ENCODE measurements around the gene TRPT1.

The TRPT1 gene

DNA sequence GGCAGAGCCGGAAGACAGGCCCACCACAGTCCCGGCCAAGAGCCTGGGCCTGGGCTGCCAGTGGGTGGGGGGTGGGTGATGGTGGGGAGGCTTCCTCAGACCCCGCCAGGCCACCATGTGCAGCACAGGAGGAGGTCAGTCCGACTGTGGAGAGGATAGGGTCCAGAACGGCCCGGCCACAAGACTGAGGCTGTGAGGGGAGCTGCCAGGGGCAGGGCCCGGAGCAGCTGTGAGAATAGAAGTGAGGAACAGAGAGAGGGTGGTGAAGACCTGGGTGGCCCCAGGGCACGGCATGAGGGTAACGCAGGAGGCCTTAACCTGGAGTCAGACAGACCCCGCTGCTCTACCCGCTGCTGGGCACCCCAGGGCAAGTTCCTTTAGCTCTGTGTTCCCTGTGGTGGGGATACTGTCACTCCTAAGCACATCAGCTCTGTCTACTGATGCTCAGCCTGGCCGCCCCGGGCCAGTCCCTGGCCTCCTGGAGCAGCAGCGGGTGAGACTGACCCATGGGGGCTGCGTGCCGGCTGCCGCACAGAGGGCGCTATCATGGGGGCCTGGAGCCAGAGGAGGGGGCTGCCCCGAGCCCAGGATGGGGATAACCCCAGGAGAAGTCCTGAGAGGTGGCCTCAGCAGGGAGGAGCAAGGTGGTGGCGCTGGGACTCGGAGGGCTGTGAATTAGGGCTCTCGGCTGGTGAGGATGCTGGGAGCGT lies 17.7 kb downstream of the TRPT1 start:
- peak overlapping the region; percentile 92 for H3K4me3 Mint-ChIP-seq
- H3K9me3 Mint-ChIP-seq, result no peaks in the 10 kb centered on the region
- peaks cover 83% of the 10 kb centered on the region for H3K4me1 Mint-ChIP-seq (ENCODE audit: low read depth)
- no peaks in the 10 kb centered on the region for H3K27me3 Mint-ChIP-seq
- H3K36me3 Mint-ChIP-seq (ENCODE audit: low read depth), result peaks cover 85% of the 10 kb centered on the region
- intact Hi-C loops (cut with micrococcal nuclease), result no loop called here
- H3K27ac Mint-ChIP-seq, result peak overlapping the region; percentile 91

DNA sequence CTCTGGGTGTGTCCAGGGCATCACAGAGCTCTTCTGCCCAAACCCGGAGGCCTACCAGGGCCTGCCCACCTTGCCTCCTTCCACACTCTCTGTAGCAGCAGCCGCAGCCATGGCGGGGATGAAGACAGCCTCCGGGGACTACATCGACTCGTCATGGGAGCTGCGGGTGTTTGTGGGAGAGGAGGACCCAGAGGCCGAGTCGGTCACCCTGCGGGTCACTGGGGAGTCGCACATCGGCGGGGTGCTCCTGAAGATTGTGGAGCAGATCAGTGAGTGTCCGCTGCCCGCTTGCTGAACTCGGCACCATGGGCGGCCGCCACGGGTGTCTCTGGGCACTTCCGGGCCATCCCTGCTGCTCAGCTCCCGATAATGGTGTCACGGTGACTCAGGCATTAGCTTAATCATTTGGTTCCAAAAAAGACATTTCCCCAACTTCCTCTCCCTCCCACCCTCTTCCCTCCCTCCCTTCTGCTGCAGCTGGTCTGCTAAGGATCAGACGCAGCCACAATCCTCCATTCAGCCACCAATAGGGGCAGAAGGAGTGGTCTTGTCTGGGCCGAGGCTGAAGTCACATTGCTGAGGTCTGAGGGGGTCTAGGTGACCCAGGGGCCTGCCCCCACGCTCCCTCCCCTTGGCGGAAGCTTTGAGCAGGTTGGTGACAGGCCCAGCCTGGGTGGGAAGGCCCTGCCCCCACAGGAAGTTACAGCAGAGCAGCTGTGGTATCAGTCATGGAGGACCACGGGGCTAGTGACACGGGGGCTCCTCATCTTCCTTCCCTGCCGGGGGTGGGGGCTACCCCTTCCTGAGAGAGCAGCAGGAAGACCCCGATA lies 18.5 kb downstream of the TRPT1 start:
- Mint-ChIP-seq H3K27me3 (no peaks in the 10 kb centered on the region), H3K9me3 (no peaks in the 10 kb centered on the region), H3K36me3 (ENCODE audit: low read depth) (peaks cover 85% of the 10 kb centered on the region), H3K4me1 (ENCODE audit: low read depth) (peaks cover 84% of the 10 kb centered on the region), H3K27ac (peak overlapping the region; percentile 91), H3K4me3 (peak overlapping the region; percentile 92)
- intact Hi-C loops (cut with micrococcal nuclease), result loop anchor here (2.0 kb wide), 1 partner anchor 61 kb away; no protein-coding TSS in a partner anchor

DNA sequence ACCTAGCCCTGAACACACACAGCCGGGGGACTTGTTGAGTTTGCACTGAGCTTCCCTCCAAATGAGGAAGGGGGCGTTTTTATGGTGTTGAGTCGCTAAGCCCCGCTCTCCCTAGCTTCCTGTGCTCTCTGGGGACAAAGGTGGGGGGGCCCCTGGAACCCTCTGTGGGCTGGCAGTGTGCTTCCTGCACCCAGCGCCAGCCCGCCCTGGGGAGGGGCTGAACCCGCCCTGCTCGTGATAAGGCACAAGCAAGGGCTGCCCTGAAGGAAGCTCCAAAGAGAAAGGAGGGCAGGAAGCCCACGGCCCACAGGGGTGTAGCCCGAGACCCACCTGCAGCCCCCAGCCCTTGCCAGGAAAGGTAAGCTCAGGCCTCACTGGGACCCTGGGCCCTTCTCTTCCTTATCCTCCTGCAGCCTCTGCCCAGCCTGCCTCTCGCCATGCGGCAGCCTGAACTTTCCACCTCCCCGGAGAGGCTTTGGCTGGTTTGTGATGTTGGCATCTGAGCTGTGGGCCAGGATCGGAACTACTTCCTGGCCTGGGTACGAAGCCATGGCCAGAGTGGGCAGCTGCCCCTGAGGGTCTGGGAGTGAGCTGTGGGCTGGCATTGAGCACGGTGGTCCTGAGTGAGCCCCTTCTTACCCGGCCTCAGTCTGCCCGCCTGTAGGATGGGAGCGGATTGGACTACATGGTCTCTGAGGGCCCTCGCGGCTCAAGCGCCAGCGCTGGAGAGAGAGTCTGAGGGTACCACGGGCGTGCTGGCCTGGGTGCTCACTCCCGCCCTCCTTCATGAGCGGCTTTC lies 19.3 kb downstream of the TRPT1 start, which contains the start of gene FERMT3:
TSS of gene FERMT3 (plus strand) at position 265 of the 799 bp plus-strand sequence. CDS start 644 bp downstream, outside the sequence.
- peaks cover 85% of the 10 kb centered on the region for H3K36me3 Mint-ChIP-seq (ENCODE audit: low read depth)
- peaks cover 77% of the 10 kb centered on the region for H3K4me1 Mint-ChIP-seq (ENCODE audit: low read depth)
- intact Hi-C loops (cut with micrococcal nuclease), result loop anchor here (2.0 kb wide), 1 partner anchor 62 kb away; no protein-coding TSS in a partner anchor

DNA sequence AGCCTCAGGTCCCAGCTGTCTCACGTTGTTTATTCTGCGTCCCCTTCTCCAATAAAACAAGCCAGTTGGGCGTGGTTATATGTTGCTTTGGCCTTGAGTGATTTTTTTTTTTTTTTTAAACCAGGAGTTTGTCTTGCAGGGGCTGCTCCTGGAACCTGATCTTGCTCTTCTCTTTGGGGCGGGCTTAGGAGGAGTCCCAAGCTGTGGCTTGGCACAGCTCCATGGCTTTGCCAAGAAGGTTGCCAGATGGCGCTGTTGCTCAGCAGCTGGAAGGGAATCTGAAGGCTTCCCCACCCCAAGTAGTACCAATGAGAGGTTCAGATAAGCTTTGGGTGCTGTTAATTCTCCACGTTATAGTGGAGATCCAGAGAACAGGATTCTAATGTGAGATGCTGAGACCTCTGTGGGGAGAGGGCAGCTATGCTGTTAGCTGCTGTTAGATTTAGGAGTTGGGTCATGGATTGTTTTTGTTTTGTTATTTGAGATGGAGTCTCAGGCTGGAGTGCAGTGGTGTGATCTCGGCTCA lies 21.5 kb downstream of the TRPT1 start:
- H3K27me3 Mint-ChIP-seq, result no peaks in the 10 kb centered on the region
- H3K36me3 Mint-ChIP-seq (ENCODE audit: low read depth), result peaks cover 85% of the 10 kb centered on the region
- no peaks in the 10 kb centered on the region for H3K9me3 Mint-ChIP-seq
- intact Hi-C loops (cut with micrococcal nuclease), result loop anchor here (1.0 kb wide), 1 partner anchor 100 kb away; no protein-coding TSS in a partner anchor
- peaks cover 75% of the 10 kb centered on the region for H3K4me1 Mint-ChIP-seq (ENCODE audit: low read depth)
- H3K4me3 Mint-ChIP-seq, result peak overlapping the region; percentile 8
- H3K27ac Mint-ChIP-seq, result peak overlapping the region; percentile 91

More for the DNA sequence above, 19.3 kb downstream of the TRPT1 start, which contains the start of gene FERMT3:
- peak within 1 kb of the TSS; percentile 91 for H3K27ac Mint-ChIP-seq
- peak within 1 kb of the TSS; percentile 92 for H3K4me3 Mint-ChIP-seq
- H3K27me3 Mint-ChIP-seq, result no peaks in the 10 kb centered on the region
- H3K9me3 Mint-ChIP-seq, result no peaks in the 10 kb centered on the region

DNA sequence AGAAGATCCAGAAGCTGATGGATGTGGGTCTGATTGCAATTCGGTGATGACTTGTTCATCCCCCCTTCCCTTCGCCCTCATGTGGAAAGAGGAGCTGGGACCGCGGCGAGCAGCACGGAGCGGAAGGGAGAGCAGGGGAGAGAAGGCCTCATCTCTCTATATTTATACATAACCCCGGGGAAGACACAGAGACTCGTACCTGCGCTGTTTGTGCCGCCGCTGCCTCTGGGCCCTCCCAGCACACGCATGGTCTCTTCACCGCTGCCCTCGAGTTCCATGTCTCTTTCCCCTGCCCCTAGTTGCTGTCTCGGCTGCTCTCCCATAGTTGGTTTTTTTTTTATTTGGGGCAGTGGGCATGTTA lies 21.9 kb downstream of the TRPT1 start:
- peaks cover 85% of the 10 kb centered on the region for H3K36me3 Mint-ChIP-seq (ENCODE audit: low read depth)
- intact Hi-C loops (cut with micrococcal nuclease), result loop anchor here (1.0 kb wide), 1 partner anchor 100 kb away; no protein-coding TSS in a partner anchor
- H3K4me1 Mint-ChIP-seq (ENCODE audit: low read depth), result peaks cover 70% of the 10 kb centered on the region
- H3K27ac Mint-ChIP-seq, result peak overlapping the region; percentile 91
- no peaks in the 10 kb centered on the region for H3K9me3 Mint-ChIP-seq
- peak overlapping the region; percentile 8 for H3K4me3 Mint-ChIP-seq
- no peaks in the 10 kb centered on the region for H3K27me3 Mint-ChIP-seq

DNA sequence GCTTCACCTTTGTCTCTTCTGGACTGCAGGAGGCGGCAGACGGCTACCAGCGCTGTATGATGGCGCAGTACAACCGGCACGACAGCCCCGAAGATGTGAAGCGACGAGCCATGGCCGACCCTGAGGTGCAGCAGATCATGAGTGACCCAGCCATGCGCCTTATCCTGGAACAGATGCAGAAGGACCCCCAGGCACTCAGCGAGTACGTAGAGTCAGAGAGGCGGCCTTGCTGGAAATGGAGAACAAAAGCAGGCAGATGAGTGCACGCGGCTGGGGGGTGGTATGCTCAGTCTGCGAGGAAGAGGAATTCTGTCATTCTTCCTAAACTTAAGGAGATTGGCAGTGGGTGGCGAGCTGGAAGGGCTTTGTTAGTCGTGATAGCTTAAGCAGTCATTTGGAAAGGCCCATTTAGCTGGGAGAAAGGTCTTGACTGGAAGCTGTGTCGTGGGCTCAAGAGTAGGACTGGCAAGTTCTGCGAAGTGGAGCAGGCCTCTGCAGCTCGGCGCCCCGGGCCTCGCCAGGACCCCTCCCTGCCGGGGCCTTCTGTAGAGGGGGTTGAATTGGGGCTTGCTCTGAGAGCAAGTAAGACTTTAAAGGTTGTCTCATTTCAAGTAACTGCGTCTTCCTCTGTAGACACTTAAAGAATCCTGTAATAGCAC lies 22.4 kb downstream of the TRPT1 start:
- intact Hi-C loops (cut with micrococcal nuclease), result loop anchor here (1.0 kb wide), 1 partner anchor 101 kb away; no protein-coding TSS in a partner anchor
- no peaks in the 10 kb centered on the region for H3K9me3 Mint-ChIP-seq
- peak overlapping the region; percentile 91 for H3K27ac Mint-ChIP-seq
- H3K27me3 Mint-ChIP-seq, result no peaks in the 10 kb centered on the region
- H3K36me3 Mint-ChIP-seq (ENCODE audit: low read depth), result peaks cover 85% of the 10 kb centered on the region
- no peak overlapping the region for H3K4me3 Mint-ChIP-seq
- peaks cover 65% of the 10 kb centered on the region for H3K4me1 Mint-ChIP-seq (ENCODE audit: low read depth)

DNA sequence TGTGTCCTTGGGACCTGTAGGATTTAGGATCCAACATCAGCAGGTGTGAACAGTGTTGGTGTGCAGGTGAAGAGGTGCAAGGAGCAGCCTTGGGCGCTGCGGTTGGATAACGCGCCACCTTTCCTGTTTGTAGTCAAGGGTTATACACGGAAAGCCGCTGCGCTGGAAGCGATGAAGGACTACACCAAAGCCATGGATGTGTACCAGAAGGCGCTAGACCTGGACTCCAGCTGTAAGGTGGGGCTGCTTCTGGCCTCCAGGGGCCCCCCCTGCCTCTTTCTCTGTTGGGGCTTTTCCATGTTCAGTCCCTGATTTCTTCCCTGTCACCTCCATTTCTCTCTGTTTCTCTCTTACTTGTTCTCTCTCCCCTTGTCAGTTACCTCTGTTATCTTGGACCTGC lies 23.0 kb downstream of the TRPT1 start:
- Mint-ChIP-seq H3K4me1 (ENCODE audit: low read depth) (peaks cover 60% of the 10 kb centered on the region), H3K27ac (peak overlapping the region; percentile 91), H3K4me3 (no peak overlapping the region), H3K9me3 (no peaks in the 10 kb centered on the region), H3K36me3 (ENCODE audit: low read depth) (peaks cover 85% of the 10 kb centered on the region), H3K27me3 (no peaks in the 10 kb centered on the region)
- intact Hi-C loops (cut with micrococcal nuclease), result no loop called here

DNA sequence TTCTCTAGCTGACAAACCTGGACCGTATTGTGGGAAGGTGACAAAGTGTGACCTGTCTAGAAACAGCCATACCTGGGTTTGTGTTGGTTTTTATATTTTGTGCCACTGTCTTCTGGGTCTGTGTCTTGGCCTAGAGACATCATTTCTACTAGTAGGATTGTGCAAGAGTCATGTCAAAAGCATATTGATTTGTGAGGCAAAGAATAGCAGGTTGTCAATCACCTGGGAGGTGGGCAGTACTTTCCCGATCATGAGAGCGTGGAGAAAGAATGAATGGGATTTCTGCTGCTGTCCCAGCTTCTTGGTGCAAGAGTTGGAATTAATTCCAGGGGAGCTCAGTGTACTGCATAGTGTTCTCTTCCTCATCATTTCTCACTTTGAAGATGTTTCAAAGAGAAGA lies 24.4 kb downstream of the TRPT1 start:
- no peak overlapping the region for H3K4me3 Mint-ChIP-seq
- peaks cover 85% of the 10 kb centered on the region for H3K36me3 Mint-ChIP-seq (ENCODE audit: low read depth)
- intact Hi-C loops (cut with micrococcal nuclease), result no loop called here
- H3K4me1 Mint-ChIP-seq (ENCODE audit: low read depth), result peaks cover 62% of the 10 kb centered on the region
- no peaks in the 10 kb centered on the region for H3K27me3 Mint-ChIP-seq
- peak overlapping the region; percentile 64 for H3K27ac Mint-ChIP-seq
- no peaks in the 10 kb centered on the region for H3K9me3 Mint-ChIP-seq

DNA sequence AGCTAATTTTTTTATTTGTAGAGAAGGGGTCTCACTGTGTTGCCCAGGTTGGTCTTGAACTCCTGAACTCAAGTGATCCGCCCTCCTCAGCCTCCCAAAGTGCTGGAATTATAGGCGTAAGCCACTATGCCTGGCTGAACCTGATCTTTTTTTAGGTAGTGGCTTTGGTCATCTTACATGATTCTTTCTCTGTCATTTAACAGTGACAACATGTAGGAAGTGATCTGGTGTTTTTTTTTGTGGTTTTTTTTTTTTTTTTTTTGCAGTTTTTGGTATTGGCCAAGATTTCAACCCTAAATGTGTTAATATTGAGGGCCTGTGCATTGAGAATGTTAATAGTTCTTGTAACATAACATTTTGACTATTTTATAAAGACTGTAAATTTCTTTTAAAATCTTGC lies 27.5 kb downstream of the TRPT1 start:
- intact Hi-C loops (cut with micrococcal nuclease), result no loop called here
- Mint-ChIP-seq H3K4me1 (ENCODE audit: low read depth) (peaks cover 37% of the 10 kb centered on the region), H3K27me3 (no peaks in the 10 kb centered on the region), H3K36me3 (ENCODE audit: low read depth) (peaks cover 100% of the 10 kb centered on the region), H3K27ac (no peak overlapping the region), H3K9me3 (no peaks in the 10 kb centered on the region), H3K4me3 (no peak overlapping the region)

DNA sequence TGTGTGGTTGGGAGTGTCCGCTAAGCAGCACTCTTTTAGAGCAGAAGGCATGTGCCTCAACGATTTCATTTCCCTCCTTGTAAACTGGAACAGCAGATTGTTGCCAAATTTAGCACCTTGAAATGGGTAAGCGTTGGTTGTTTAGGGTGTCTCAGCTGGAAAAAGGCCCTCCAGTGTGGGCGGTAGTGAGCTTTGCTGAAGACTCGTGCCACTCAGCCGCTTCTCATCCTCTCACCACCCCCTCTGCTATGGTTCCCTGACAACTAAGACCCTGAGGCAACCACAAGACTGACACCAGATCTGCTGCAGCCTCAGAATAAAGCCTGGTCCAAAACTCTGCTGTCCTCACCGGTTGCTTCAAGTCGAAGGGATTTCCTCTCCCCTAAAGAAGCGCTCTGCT lies 29.4 kb downstream of the TRPT1 start:
- Mint-ChIP-seq H3K4me3 (no peak overlapping the region), H3K27ac (no peak overlapping the region), H3K36me3 (ENCODE audit: low read depth) (peaks cover 94% of the 10 kb centered on the region), H3K9me3 (no peaks in the 10 kb centered on the region), H3K27me3 (no peaks in the 10 kb centered on the region), H3K4me1 (ENCODE audit: low read depth) (peaks cover 41% of the 10 kb centered on the region)
- intact Hi-C loops (cut with micrococcal nuclease), result no loop called here

DNA sequence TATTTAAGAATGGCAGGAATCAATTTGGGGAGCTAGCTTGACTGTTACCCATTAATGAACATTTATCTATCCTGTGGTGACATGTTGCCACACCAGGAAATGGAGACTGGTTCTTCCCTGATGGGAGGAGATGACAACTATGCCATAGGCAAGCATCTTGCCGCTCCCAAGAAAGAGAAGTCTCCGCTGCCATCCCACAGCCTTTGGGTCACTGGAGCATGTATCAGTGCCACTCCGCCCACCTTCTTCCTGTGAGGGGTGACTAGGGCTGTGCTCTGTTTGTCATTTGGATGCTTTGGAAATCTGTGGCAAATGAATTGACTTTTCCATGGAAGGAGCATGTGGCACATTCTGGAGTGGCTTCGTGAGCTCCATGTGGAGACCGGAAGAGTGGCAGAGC lies 33.6 kb downstream of the TRPT1 start:
- peaks cover 82% of the 10 kb centered on the region for H3K36me3 Mint-ChIP-seq (ENCODE audit: low read depth)

DNA sequence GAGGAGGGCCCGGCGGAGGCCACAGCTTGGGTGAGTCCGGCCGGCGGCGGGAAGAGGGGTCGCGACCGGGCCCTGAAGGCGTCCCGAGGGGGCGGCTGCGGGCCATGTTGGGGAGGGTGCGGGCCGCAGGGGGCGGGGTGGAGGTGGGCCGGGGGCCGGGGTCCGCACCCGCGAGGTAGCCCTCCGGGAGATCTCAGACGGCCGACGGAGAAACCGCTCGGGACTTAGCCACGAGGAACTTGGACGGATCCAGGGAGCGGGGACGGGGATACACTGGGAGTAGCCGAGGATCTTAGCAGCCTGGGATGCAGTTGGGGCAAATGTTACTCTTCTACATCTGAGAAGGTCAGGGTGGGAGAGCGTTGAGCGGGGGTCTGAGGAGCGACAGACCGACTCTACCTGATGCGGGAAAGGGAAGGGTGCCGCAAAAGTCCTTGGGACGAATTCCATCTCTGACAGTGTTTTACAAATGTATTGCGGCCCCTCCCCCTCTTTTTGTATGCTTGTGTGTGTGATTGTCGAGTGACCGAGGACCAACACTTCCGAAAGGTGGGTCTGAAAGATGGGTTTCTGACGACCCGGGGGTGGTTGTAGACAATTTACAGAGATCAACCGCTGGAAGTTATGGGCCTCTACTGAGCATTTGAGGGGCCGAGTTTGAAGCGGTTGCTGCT lies 39.4 kb downstream of the TRPT1 start:
- peaks cover 43% of the 10 kb centered on the region for H3K36me3 Mint-ChIP-seq (ENCODE audit: low read depth)
- no peak overlapping the region for H3K4me3 Mint-ChIP-seq
- H3K27ac Mint-ChIP-seq, result no peak overlapping the region
- H3K4me1 Mint-ChIP-seq (ENCODE audit: low read depth), result peaks cover 45% of the 10 kb centered on the region
- H3K27me3 Mint-ChIP-seq, result no peaks in the 10 kb centered on the region
- no peaks in the 10 kb centered on the region for H3K9me3 Mint-ChIP-seq
- intact Hi-C loops (cut with micrococcal nuclease), result no loop called here

More for the DNA sequence above, 33.6 kb downstream of the TRPT1 start:
- Mint-ChIP-seq H3K9me3 (no peaks in the 10 kb centered on the region), H3K27ac (no peak overlapping the region), H3K4me1 (ENCODE audit: low read depth) (peaks cover 38% of the 10 kb centered on the region), H3K4me3 (no peak overlapping the region), H3K27me3 (no peaks in the 10 kb centered on the region)
- intact Hi-C loops (cut with micrococcal nuclease), result no loop called here

Data from dendritic cell treated with granulocyte-macrophage colony-stimulating factor and Interleukin-4, amounts not matched to agents 40 ng/mL and 50 ng/mL, for 4 days (primary cell).